HL-60 (cell line): ENCODE data around the gene BRPF3.

Experiments used
- GABPA ChIP-seq: IDR thresholded peaks from 2 replicates; pipeline ENCODE4 v1.6.1; 2012; ENCODE audit warnings: low read depth
- POLR2AphosphoS5 ChIP-seq: IDR thresholded peaks from 2 replicates; pipeline ENCODE4 v1.6.1; 2012; ENCODE audit warnings: low read depth
- TF ChIP-seq, protein P1 (sequence below): IDR thresholded peaks from one replicate; pipeline ENCODE4 v1.5.1; 2011; ENCODE audit warnings: low read length, control low read depth, inconsistent platforms; ENCODE audit not compliant: insufficient read depth
- TF ChIP-seq, protein P2 (sequence below): IDR thresholded peaks from 2 replicates; pipeline ENCODE4 v1.6.1; 2012; ENCODE audit warnings: low read depth; ENCODE audit not compliant: insufficient replicate concordance

DNA sequence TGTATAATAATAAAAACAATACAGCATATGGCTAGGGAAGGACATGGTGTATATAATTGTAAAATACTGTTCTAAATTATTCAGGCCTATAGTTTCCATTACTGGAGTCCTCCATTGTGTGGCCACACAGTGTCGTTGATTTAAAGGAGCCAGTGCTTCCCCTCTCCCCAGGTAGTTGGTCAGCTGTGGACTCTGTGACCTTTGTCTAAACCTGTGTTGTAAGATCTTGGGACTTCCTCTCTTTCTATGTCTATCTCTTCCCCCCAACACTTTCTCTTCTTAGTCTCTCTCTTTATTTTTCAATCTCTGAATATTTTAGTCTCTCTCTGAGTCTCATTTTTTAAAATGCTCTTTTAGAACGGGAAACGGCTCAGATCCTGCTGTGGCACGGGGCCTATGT lies 35.6 kb downstream of the BRPF3 start:
- TF ChIP-seq, protein P1, sequence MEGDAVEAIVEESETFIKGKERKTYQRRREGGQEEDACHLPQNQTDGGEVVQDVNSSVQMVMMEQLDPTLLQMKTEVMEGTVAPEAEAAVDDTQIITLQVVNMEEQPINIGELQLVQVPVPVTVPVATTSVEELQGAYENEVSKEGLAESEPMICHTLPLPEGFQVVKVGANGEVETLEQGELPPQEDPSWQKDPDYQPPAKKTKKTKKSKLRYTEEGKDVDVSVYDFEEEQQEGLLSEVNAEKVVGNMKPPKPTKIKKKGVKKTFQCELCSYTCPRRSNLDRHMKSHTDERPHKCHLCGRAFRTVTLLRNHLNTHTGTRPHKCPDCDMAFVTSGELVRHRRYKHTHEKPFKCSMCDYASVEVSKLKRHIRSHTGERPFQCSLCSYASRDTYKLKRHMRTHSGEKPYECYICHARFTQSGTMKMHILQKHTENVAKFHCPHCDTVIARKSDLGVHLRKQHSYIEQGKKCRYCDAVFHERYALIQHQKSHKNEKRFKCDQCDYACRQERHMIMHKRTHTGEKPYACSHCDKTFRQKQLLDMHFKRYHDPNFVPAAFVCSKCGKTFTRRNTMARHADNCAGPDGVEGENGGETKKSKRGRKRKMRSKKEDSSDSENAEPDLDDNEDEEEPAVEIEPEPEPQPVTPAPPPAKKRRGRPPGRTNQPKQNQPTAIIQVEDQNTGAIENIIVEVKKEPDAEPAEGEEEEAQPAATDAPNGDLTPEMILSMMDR: no peak
- TF ChIP-seq, protein P2, sequence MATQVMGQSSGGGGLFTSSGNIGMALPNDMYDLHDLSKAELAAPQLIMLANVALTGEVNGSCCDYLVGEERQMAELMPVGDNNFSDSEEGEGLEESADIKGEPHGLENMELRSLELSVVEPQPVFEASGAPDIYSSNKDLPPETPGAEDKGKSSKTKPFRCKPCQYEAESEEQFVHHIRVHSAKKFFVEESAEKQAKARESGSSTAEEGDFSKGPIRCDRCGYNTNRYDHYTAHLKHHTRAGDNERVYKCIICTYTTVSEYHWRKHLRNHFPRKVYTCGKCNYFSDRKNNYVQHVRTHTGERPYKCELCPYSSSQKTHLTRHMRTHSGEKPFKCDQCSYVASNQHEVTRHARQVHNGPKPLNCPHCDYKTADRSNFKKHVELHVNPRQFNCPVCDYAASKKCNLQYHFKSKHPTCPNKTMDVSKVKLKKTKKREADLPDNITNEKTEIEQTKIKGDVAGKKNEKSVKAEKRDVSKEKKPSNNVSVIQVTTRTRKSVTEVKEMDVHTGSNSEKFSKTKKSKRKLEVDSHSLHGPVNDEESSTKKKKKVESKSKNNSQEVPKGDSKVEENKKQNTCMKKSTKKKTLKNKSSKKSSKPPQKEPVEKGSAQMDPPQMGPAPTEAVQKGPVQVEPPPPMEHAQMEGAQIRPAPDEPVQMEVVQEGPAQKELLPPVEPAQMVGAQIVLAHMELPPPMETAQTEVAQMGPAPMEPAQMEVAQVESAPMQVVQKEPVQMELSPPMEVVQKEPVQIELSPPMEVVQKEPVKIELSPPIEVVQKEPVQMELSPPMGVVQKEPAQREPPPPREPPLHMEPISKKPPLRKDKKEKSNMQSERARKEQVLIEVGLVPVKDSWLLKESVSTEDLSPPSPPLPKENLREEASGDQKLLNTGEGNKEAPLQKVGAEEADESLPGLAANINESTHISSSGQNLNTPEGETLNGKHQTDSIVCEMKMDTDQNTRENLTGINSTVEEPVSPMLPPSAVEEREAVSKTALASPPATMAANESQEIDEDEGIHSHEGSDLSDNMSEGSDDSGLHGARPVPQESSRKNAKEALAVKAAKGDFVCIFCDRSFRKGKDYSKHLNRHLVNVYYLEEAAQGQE: no peak
- TF ChIP-seq POLR2AphosphoS5 (no peak), GABPA (no peak)
